C4-2B (cell line): ENCODE measurements around the gene NXPE3.

Experiments
- CTCF ChIP-seq: fragments of 450-650 bp; conservative IDR thresholded peaks from 2 replicates; pipeline ENCODE4 v1.5.1; 2017; ENCODE audit warnings: mild to moderate bottlenecking
- ZFX ChIP-seq: fragments of 450-650 bp; IDR thresholded peaks from 2 replicates; pipeline ENCODE4 v1.6.1; 2017

GRCh38 chr3:101852983-101853840 is 74.2 kb downstream of the NXPE3 start:
- no peak for TF ChIP-seq CTCF
- no peak for TF ChIP-seq ZFX
